IMR-90 (cell line): ENCODE results near the gene ANKRD37. TPM values are rescaled to one million over a fixed set of nuclear protein-coding genes. Genes with fewer than 3 reads are reported as not detected.
"Not testable (repeated sequence)": the region's sequence is repeated elsewhere in the genome, so short reads cannot be mapped to it uniquely, and the experiment has no call there.

Experiments
- ATAC-seq: fragments of 200-7000 bp; cut with Tn5 transposase; 2 replicates; pipeline ENCODE4 v1.9.1; 2020; ENCODE audit warnings: low read depth, mild to moderate bottlenecking, moderate library complexity
- BruUV-seq: library from RNA; stranded (reverse); fragments of 400-500 nt; replicated peaks from 2 replicates; lab custom pipeline; 2021; lab: Mats Ljungman, UMichigan
- CTCF ChIA-PET: fragments of 300-600 bp; formaldehyde crosslinking; extraction: SDS; loops from one replicate; lab custom pipeline; 2021; ENCODE audit warnings: antibody characterized with exemption; lab: Yijun Ruan, JAX
- POLR2A ChIA-PET: fragments of 300-600 bp; sonication (Branson Sonifier 250); formaldehyde crosslinking; loops from one replicate; lab custom pipeline; 2022; ENCODE audit warnings: antibody characterized with exemption; ENCODE audit not compliant: unreplicated experiment; lab: Charles Lee
- DNase-seq: peaks from one replicate; pipeline ENCODE4 v3.0.0; 2013
- H2AFZ ChIP-seq: replicated peaks from 2 replicates; pipeline ENCODE3; 2013; ENCODE audit warnings: low read length, mild to moderate bottlenecking; ENCODE audit not compliant: poor library complexity
- H2AK5ac ChIP-seq: 2 replicates; pipeline ENCODE4 v1.6.1; 2013; ENCODE audit warnings: low read depth, low read length, inconsistent platforms
- H2AK9ac ChIP-seq: replicated peaks from 2 replicates; pipeline ENCODE3; 2013; ENCODE audit warnings: mild to moderate bottlenecking, low read depth, low read length, moderate library complexity; ENCODE audit not compliant: poor library complexity
- H2BK120ac ChIP-seq: 2 replicates; pipeline ENCODE4 v1.6.1; 2013; ENCODE audit warnings: low read depth, low read length, inconsistent platforms
- H2BK15ac ChIP-seq: 3 replicates; pipeline ENCODE4 v1.6.1; 2013; ENCODE audit warnings: low read depth, low read length, inconsistent platforms
- H2BK20ac ChIP-seq: 2 replicates; pipeline ENCODE4 v1.6.1; 2013; ENCODE audit warnings: low read depth, mild to moderate bottlenecking, inconsistent platforms, low read length, moderate library complexity
- H2BK5ac ChIP-seq: 2 replicates; pipeline ENCODE4 v1.6.1; 2013; ENCODE audit warnings: mild to moderate bottlenecking, low read depth, low read length, inconsistent platforms; ENCODE audit not compliant: poor library complexity, severe bottlenecking
- H3K14ac ChIP-seq: replicated peaks from 2 replicates; pipeline ENCODE4 v1.6.1; 2013; ENCODE audit warnings: low read depth, low read length, inconsistent platforms
- H3K18ac ChIP-seq: 2 replicates; pipeline ENCODE4 v1.6.1; 2013; ENCODE audit warnings: low read depth, low read length, control low read depth
- H3K23ac ChIP-seq: 2 replicates; pipeline ENCODE4 v1.6.1; 2013; ENCODE audit warnings: low read depth, low read length, inconsistent platforms
- H3K27ac ChIP-seq: 2 replicates; pipeline ENCODE4 v1.5.1; 2013; ENCODE audit warnings: mild to moderate bottlenecking, control low read depth, low read length; ENCODE audit not compliant: insufficient read depth
- H3K27me3 ChIP-seq: 2 replicates; pipeline ENCODE4 v1.6.1; 2013; ENCODE audit warnings: low read length; ENCODE audit not compliant: control insufficient read depth, insufficient read depth
- H3K36me3 ChIP-seq: 2 replicates; pipeline ENCODE4 v1.6.1; 2013; ENCODE audit warnings: low read length, mixed read lengths; ENCODE audit not compliant: control insufficient read depth, insufficient read depth
- H3K4ac ChIP-seq: 2 replicates; pipeline ENCODE4 v1.6.1; 2013; ENCODE audit warnings: low read depth, low read length, inconsistent platforms
- H3K4me1 ChIP-seq: 2 replicates; pipeline ENCODE4 v1.6.1; 2013; ENCODE audit warnings: low read length, mixed read lengths; ENCODE audit not compliant: control insufficient read depth, insufficient read depth
- H3K4me2 ChIP-seq: 2 replicates; pipeline ENCODE4 v1.6.1; 2013; ENCODE audit warnings: low read depth, mild to moderate bottlenecking, control low read depth, low read length, moderate library complexity
- H3K4me3 ChIP-seq: 2 replicates; pipeline ENCODE4 v1.5.1; 2013; ENCODE audit warnings: low read depth, mild to moderate bottlenecking, control low read depth, low read length, moderate library complexity; ENCODE audit not compliant: insufficient read depth
- H3K56ac ChIP-seq: 2 replicates; pipeline ENCODE4 v1.6.1; 2013; ENCODE audit warnings: low read length, inconsistent platforms; ENCODE audit not compliant: insufficient read depth; ENCODE audit errors: extremely low read depth
- H3K79me1 ChIP-seq, 2 experiments: 2 replicates each; pipeline ENCODE4 v1.6.1; 2013; ENCODE audit warnings: low read length in 2 of 2, inconsistent platforms in 1 of 2, low read depth in 1 of 2
- H3K9ac ChIP-seq: 2 replicates; pipeline ENCODE4 v1.6.1; 2013; ENCODE audit warnings: low read depth, low read length, control low read depth
- H3K9me1 ChIP-seq: 2 replicates; pipeline ENCODE4 v1.6.1; 2013; ENCODE audit warnings: low read length, inconsistent platforms; ENCODE audit not compliant: insufficient read depth
- H3K9me3 ChIP-seq: 2 replicates; pipeline ENCODE4 v1.6.1; 2013; ENCODE audit warnings: low read length; ENCODE audit not compliant: control insufficient read depth, insufficient read depth
- H4K20me1 ChIP-seq: 2 replicates; pipeline ENCODE4 v1.6.1; 2013; ENCODE audit warnings: low read length, inconsistent platforms; ENCODE audit not compliant: insufficient read depth
- H4K5ac ChIP-seq: 2 replicates; pipeline ENCODE4 v1.6.1; 2013; ENCODE audit warnings: mild to moderate bottlenecking, low read depth, low read length, control low read depth
- H4K8ac ChIP-seq, 2 experiments: 2 replicates each; pipeline ENCODE4 v1.6.1; 2013; ENCODE audit warnings: low read depth in 2 of 2, low read length in 2 of 2, control low read depth in 1 of 2, inconsistent platforms in 1 of 2
- H4K91ac ChIP-seq: 2 replicates; pipeline ENCODE4 v1.6.1; 2013; ENCODE audit warnings: low read depth, low read length, inconsistent platforms; ENCODE audit not compliant: insufficient read depth
- BHLHE40 ChIP-seq: fragments of 150-350 bp; IDR thresholded peaks from 2 replicates; pipeline ENCODE4 v1.6.1; 2016; ENCODE audit warnings: mild to moderate bottlenecking, low read depth, low read length
- FOS ChIP-seq: fragments of 150-350 bp; IDR thresholded peaks from 2 replicates; pipeline ENCODE4 v1.6.1; 2016; ENCODE audit warnings: low read depth, low read length
- MAZ ChIP-seq: IDR thresholded peaks from 2 replicates; pipeline ENCODE4 v1.6.1; 2012; ENCODE audit warnings: low read depth, mild to moderate bottlenecking, low read length, improper control_type of control experiment, moderate library complexity, borderline replicate concordance
- SMC3 ChIP-seq: fragments of 150-350 bp; IDR thresholded peaks from 2 replicates; pipeline ENCODE4 v1.6.1; 2016; ENCODE audit warnings: low read depth, mild to moderate bottlenecking, antibody characterized with exemption, low read length, moderate library complexity
- WGBS, 2 experiments: methylation state at CpG; one replicate each; pipeline versions ENCODE4 v1.1.5 to v1.1.7; 2013; ENCODE audit warnings: missing lambda C conversion rate in 2 of 2; ENCODE audit not compliant: insufficient read length in 1 of 2; ENCODE audit errors: extremely low coverage in 2 of 2; 5-methylcytosine and 5-hydroxymethylcytosine counted together
- dilution Hi-C: fragments of 300-500 bp; cut with HindIII; formaldehyde crosslinking; loops from one replicate; pipeline ENCODE4 v1.14.3; 2018; ENCODE audit warnings: low sequenced_read_pairs; ENCODE audit not compliant: unreplicated experiment
- in situ Hi-C: fragments of 300-500 bp; cut with MboI; formaldehyde crosslinking; loops from 3 replicates; pipeline ENCODE4 v1.14.3; 2019; ENCODE audit warnings: low sequenced_read_pairs, inconsistent platforms, mixed read lengths
- intact Hi-C: fragments of 100-400 bp; cut with micrococcal nuclease; formaldehyde crosslinking; loops from 2 replicates; pipeline ENCODE4 v1.10.0; 2022
- polyA plus RNA-seq, 3 experiments: library from polyadenylated mRNA; depleted of rRNA; stranded (reverse); fragments of >200 nt; gene quantifications; 2 replicates each; pipeline ENCODE4 v1.2.3, GENCODE V29; 2012; ENCODE audit warnings: low replicate concordance in 1 of 3
- total RNA-seq: library from RNA; depleted of rRNA; stranded (reverse); fragments of >200 nt; gene quantifications from 2 replicates; pipeline ENCODE4 v1.2.3, GENCODE V29; 2012

The ANKRD37 gene
- total and polyA plus RNA-seq, 2 of the 4 experiments (the other 2 are of a cell fraction), result 7.1 to 8.2 TPM

- no peaks in the 10 kb centered on the region for H4K20me1 ChIP-seq
- H3K27me3 ChIP-seq, result no peaks in the 10 kb centered on the region
- DNase-seq, result no peak
- H2BK15ac ChIP-seq, result no peak overlapping the region
- peaks cover 5% of the 10 kb centered on the region for H3K4me1 ChIP-seq
- H3K23ac ChIP-seq, result no peak overlapping the region
- no peak overlapping the region for H4K8ac ChIP-seq
- dilution Hi-C loops (no loop called here), in situ Hi-C loops (no loop called here), intact Hi-C loops (loop anchor here (10.0 kb wide), 1 partner anchor 147 kb away; no protein-coding TSS in a partner anchor)
- H2BK120ac ChIP-seq, result no peak overlapping the region
- H3K4ac ChIP-seq, result no peak overlapping the region
- H2AFZ ChIP-seq, result no peak overlapping the region
- no peak overlapping the region for H3K4me2 ChIP-seq
- H3K14ac ChIP-seq, result no peak overlapping the region
- H2AK5ac ChIP-seq, result no peak overlapping the region
- H3K36me3 ChIP-seq, result peaks cover 2% of the 10 kb centered on the region
- H3K79me1 ChIP-seq, result no peaks in the 10 kb centered on the region; a peak in 1 of 4 replicates
- ChIA-PET CTCF (no interaction called here), POLR2A (no interaction called here)
- H4K91ac ChIP-seq, result no peak overlapping the region
- TF ChIP-seq SMC3 (no peak), FOS (no peak), BHLHE40 (no peak), MAZ (no peak)
- no peak overlapping the region for H3K27ac ChIP-seq
- no peak for ATAC-seq
- no peak overlapping the region for H2BK20ac ChIP-seq
- no peak overlapping the region for H3K56ac ChIP-seq
- no peak overlapping the region for H3K4me3 ChIP-seq
- WGBS, 2 experiments, result no CpG with 5 or more reads among the region's 3 CpGs
- no peaks in the 10 kb centered on the region for H3K9me3 ChIP-seq
- H4K5ac ChIP-seq, result no peak overlapping the region
- H3K9me1 ChIP-seq, result 0 out of 2 replicates have a peak, but pooled peaks cover 3% of the 10 kb centered on the region
- H2AK9ac ChIP-seq, result no peak overlapping the region
- H2BK5ac ChIP-seq, result no peak overlapping the region
- H3K9ac ChIP-seq, result no peak overlapping the region
- BruUV-seq, result no TSS peak
- no peak overlapping the region for H3K18ac ChIP-seq
These were observed 34.8 kb upstream of the ANKRD37 start for GRCh38 chr4:185361872-185362271.

- dilution Hi-C loops, H2AK5ac ChIP-seq, H4K5ac ChIP-seq, H2BK20ac ChIP-seq, H3K9me3 ChIP-seq, H2AK9ac ChIP-seq, H3K18ac ChIP-seq, H3K27ac ChIP-seq, H3K56ac ChIP-seq, POLR2A ChIA-PET, H3K4me2 ChIP-seq, DNase-seq, H2AFZ ChIP-seq, CTCF ChIA-PET, H3K4me3 ChIP-seq, H3K4me1 ChIP-seq, ATAC-seq, H2BK120ac ChIP-seq, H2BK15ac ChIP-seq, H4K8ac ChIP-seq, H3K14ac ChIP-seq, BruUV-seq, H4K91ac ChIP-seq, H3K27me3 ChIP-seq, H4K20me1 ChIP-seq, in situ Hi-C loops, H3K4ac ChIP-seq, H3K23ac ChIP-seq, H2BK5ac ChIP-seq, H3K79me1 ChIP-seq, H3K9me1 ChIP-seq, H3K36me3 ChIP-seq, H3K9ac ChIP-seq: not testable (repeated sequence)
- intact Hi-C loops, result loop anchor here (10.0 kb wide), 1 partner anchor 148 kb away; no protein-coding TSS in a partner anchor
- no CpG with 5 or more reads among the region's 6 CpGs for WGBS, 2 experiments
These were observed 34.1 kb upstream of the ANKRD37 start for GRCh38 chr4:185362570-185362969.
